Stimulated activated CD8-positive, alpha-beta memory T cell treated with anti-CD3 and anti-CD28 coated beads, Interleukin-15, amount 100 ng/mL, for 4 hours (primary cell): ENCODE results near the gene UBE2E2.

Experiments used
- DNase-seq, 2 donors: peaks; one replicate each; pipeline ENCODE4 v3.0.0-alpha.2; 2020; ENCODE audit warnings: low read depth in 2 of 2

Gene UBE2E2

GRCh38 chr3:23240171-23240785, 37.2 kb downstream of the UBE2E2 start:
- no peak for DNase-seq

GRCh38 chr3:23241256-23241655, 38.1 kb downstream of the UBE2E2 start:
- no peak for DNase-seq

GRCh38 chr3:23242106-23242505, 39.0 kb downstream of the UBE2E2 start:
- DNase-seq: no peak

- DNase-seq: no peak
These were observed 41.4 kb downstream of the UBE2E2 start for GRCh38 chr3:23244324-23245041.

GRCh38 chr3:23246651-23247050, 43.5 kb downstream of the UBE2E2 start:
- DNase-seq: no peak

- DNase-seq: no peak
These were observed 45.5 kb downstream of the UBE2E2 start for GRCh38 chr3:23248594-23249131.

- no peak for DNase-seq
These were observed 46.8 kb downstream of the UBE2E2 start for GRCh38 chr3:23249961-23250360.

GRCh38 chr3:23252122-23252521, 49.0 kb downstream of the UBE2E2 start:
- no peak for DNase-seq

GRCh38 chr3:23253214-23253613, 50.1 kb downstream of the UBE2E2 start:
- no peak for DNase-seq

- DNase-seq: no peak
These were observed 51.2 kb downstream of the UBE2E2 start for GRCh38 chr3:23254282-23254681.

GRCh38 chr3:23254835-23255234, 51.7 kb downstream of the UBE2E2 start:
- DNase-seq: no peak

- no peak for DNase-seq
These were observed 53.8 kb downstream of the UBE2E2 start for GRCh38 chr3:23256741-23257435.

GRCh38 chr3:23258110-23258509, 55.0 kb downstream of the UBE2E2 start:
- DNase-seq: no peak

GRCh38 chr3:23259515-23259914, 56.4 kb downstream of the UBE2E2 start:
- no peak for DNase-seq

- DNase-seq: no peak
These were observed 59.6 kb downstream of the UBE2E2 start for GRCh38 chr3:23262766-23263165.

GRCh38 chr3:23263796-23264195, 60.7 kb downstream of the UBE2E2 start:
- no peak for DNase-seq

GRCh38 chr3:23264413-23264812, 61.3 kb downstream of the UBE2E2 start:
- DNase-seq: no peak

- no peak for DNase-seq
These were observed 67.3 kb downstream of the UBE2E2 start for GRCh38 chr3:23270423-23270822.

GRCh38 chr3:23271876-23272741, 69.0 kb downstream of the UBE2E2 start:
- no peak for DNase-seq

GRCh38 chr3:23272820-23273219, 69.7 kb downstream of the UBE2E2 start:
- no peak for DNase-seq

GRCh38 chr3:23275061-23275460, 71.9 kb downstream of the UBE2E2 start:
- DNase-seq: no peak

- DNase-seq: no peak
These were observed 72.7 kb downstream of the UBE2E2 start for GRCh38 chr3:23275814-23276213.
